A549 (cell line): ENCODE results near the gene CNTN2. TPM values are rescaled to one million over a fixed set of nuclear protein-coding genes. Genes with fewer than 3 reads are reported as not detected.

ENCODE experiments used
- ATAC-seq, 2 experiments: fragments of 200-7000 bp in 1 of 2; fragments of >200 bp in 1 of 2; cut with Nextera tagmentation in 1 of 2; cut with Tn5 transposase in 1 of 2; 3 replicates each; pipeline versions ENCODE4 v1.8.0 to v1.9.1; 2018 to 2020; ENCODE audit warnings: mild to moderate bottlenecking in 1 of 2, moderate library complexity in 1 of 2
- CTCF ChIA-PET: fragments of 300-600 bp; sonication (Branson Sonifier 250); formaldehyde crosslinking; extraction: SDS; loops from one replicate; lab custom pipeline; 2021; ENCODE audit warnings: antibody characterized with exemption, inconsistent platforms; lab: Yijun Ruan, JAX
- POLR2A ChIA-PET: fragments of 350-600 bp; formaldehyde crosslinking; extraction: SDS; loops from one replicate; lab custom pipeline; 2021; ENCODE audit warnings: antibody characterized with exemption, inconsistent platforms; lab: Yijun Ruan, JAX
- DNase-seq, 2 experiments: peaks; one replicate each; pipeline versions ENCODE4 v3.0.0 to v3.0.0-alpha.2; 2011 to 2016; ENCODE audit warnings: low read depth in 1 of 2, low spot score in 1 of 2
- FAIRE-seq: peaks from 2 replicates; lab custom pipeline; 2011; peaks lifted over from hg19 to GRCh38; lab: Jason Lieb, UNC
- H3K27ac ChIP-seq, 2 experiments: fragments of >200 bp; sonication (Bioruptor Twin); formaldehyde crosslinking; 3 replicates each; pipeline ENCODE4 v1.5.1; 2016 to 2017
- H3K4me1 ChIP-seq: fragments of >200 bp; sonication (Bioruptor Twin); formaldehyde crosslinking; 3 replicates; pipeline ENCODE4 v1.6.1; 2016
- H3K4me2 ChIP-seq: fragments of >200 bp; sonication (Bioruptor Twin); formaldehyde crosslinking; 3 replicates; pipeline ENCODE4 v1.6.1; 2016
- H3K4me3 ChIP-seq: fragments of >200 bp; sonication (Bioruptor Twin); formaldehyde crosslinking; 3 replicates; pipeline ENCODE4 v1.5.1; 2016
- H3K9me3 ChIP-seq: fragments of >200 bp; sonication (Bioruptor Twin); formaldehyde crosslinking; 3 replicates; pipeline ENCODE4 v1.6.1; 2016
- BCL3 ChIP-seq: fragments of >200 bp; sonication (Bioruptor Twin); formaldehyde crosslinking; IDR thresholded peaks from 3 replicates; pipeline ENCODE4 v1.6.1; 2016
- CBX2 ChIP-seq: fragments of 200-600 bp; sonication (generic); IDR thresholded peaks from 2 replicates; pipeline ENCODE4 v1.6.1; 2016; ENCODE audit warnings: low read depth, mild to moderate bottlenecking, borderline replicate concordance
- CEBPB ChIP-seq, 2 experiments: fragments of >200 bp in 1 of 2; sonication (Bioruptor Twin) in 1 of 2; formaldehyde crosslinking in 1 of 2; IDR thresholded peaks; 2 replicates each; pipeline ENCODE4 v1.6.1; 2012 to 2016
- CHD2 ChIP-seq: fragments of 150-350 bp; IDR thresholded peaks from 2 replicates; pipeline ENCODE4 v1.6.1; 2014; ENCODE audit warnings: low read length; ENCODE audit not compliant: partially characterized antibody
- CTCF ChIP-seq: fragments of >200 bp; sonication (Bioruptor Twin); formaldehyde crosslinking; IDR thresholded peaks from 3 replicates; pipeline ENCODE4 v1.5.1; 2016
- E2F6 ChIP-seq: IDR thresholded peaks from 2 replicates; pipeline ENCODE4 v1.6.1; 2012; ENCODE audit warnings: low read depth, borderline replicate concordance
- ESRRA ChIP-seq: fragments of 150-350 bp; IDR thresholded peaks from 2 replicates; pipeline ENCODE4 v1.6.1; 2014; ENCODE audit warnings: mild to moderate bottlenecking, low read length, borderline replicate concordance
- HOXB5 ChIP-seq: fragments of 250-450 bp; sonication (Bioruptor Pico); IDR thresholded peaks from 2 replicates; pipeline ENCODE4 v1.5.0; 2020; ENCODE audit warnings: mild to moderate bottlenecking, moderate library complexity
- JUN ChIP-seq, 2 experiments: fragments of >200 bp; sonication (Bioruptor Twin); formaldehyde crosslinking; IDR thresholded peaks; 2 replicates in 1 of 2; 3 replicates in 1 of 2; pipeline ENCODE4 v1.6.1; 2016 to 2017
- KDM1A ChIP-seq: fragments of 200-600 bp; sonication (generic); IDR thresholded peaks from 2 replicates; pipeline ENCODE4 v1.6.1; 2016; ENCODE audit warnings: low read depth, mild to moderate bottlenecking
- KDM5A ChIP-seq: fragments of 200-600 bp; sonication (generic); IDR thresholded peaks from 2 replicates; pipeline ENCODE4 v1.6.1; 2016; ENCODE audit warnings: antibody characterized with exemption, mild to moderate bottlenecking
- MAFK ChIP-seq: fragments of 450-650 bp; IDR thresholded peaks from 2 replicates; pipeline ENCODE4 v1.6.1; 2014; ENCODE audit not compliant: partially characterized antibody
- MAX ChIP-seq: IDR thresholded peaks from 2 replicates; pipeline ENCODE4 v1.6.1; 2012
- MAZ ChIP-seq: fragments of 150-350 bp; IDR thresholded peaks from 2 replicates; pipeline ENCODE4 v1.6.1; 2014; ENCODE audit warnings: antibody characterized with exemption, low read depth, low read length, borderline replicate concordance
- MYC ChIP-seq: IDR thresholded peaks from 2 replicates; pipeline ENCODE4 v1.6.1; 2012; ENCODE audit warnings: mild to moderate bottlenecking, inconsistent platforms, low read length, improper control_type of control experiment, borderline replicate concordance
- NPAS2 ChIP-seq: fragments of 250-450 bp; sonication (Bioruptor Pico); IDR thresholded peaks from 2 replicates; pipeline ENCODE4 v1.8.0; 2022; ENCODE audit warnings: mild to moderate bottlenecking, moderate library complexity, borderline replicate concordance
- PBX3 ChIP-seq: IDR thresholded peaks from 2 replicates; pipeline ENCODE4 v1.6.1; 2012
- PHF8 ChIP-seq: fragments of 200-600 bp; sonication (generic); IDR thresholded peaks from 2 replicates; pipeline ENCODE4 v1.6.1; 2016; ENCODE audit warnings: low read depth, mild to moderate bottlenecking, antibody characterized with exemption, moderate library complexity, borderline replicate concordance
- POLR2AphosphoS2 ChIP-seq: conservative IDR thresholded peaks from 2 replicates; pipeline ENCODE4 v1.6.1; 2012; ENCODE audit warnings: low read length, improper control_type of control experiment, inconsistent platforms
- RAD21 ChIP-seq, 2 experiments: fragments of >200 bp in 1 of 2; sonication (Bioruptor Twin) in 1 of 2; formaldehyde crosslinking in 1 of 2; IDR thresholded peaks in 1 of 2; conservative IDR thresholded peaks in 1 of 2; 2 replicates in 1 of 2; 3 replicates in 1 of 2; pipeline ENCODE4 v1.6.1; 2012 to 2018; ENCODE audit warnings: inconsistent platforms in 1 of 2
- RARB ChIP-seq: fragments of 250-450 bp; sonication (Bioruptor Pico); IDR thresholded peaks from 2 replicates; pipeline ENCODE4 v1.8.0; 2021; ENCODE audit warnings: mild to moderate bottlenecking, moderate library complexity
- REST ChIP-seq: fragments of 200-600 bp; sonication (generic); IDR thresholded peaks from 2 replicates; pipeline ENCODE4 v1.6.1; 2016; ENCODE audit warnings: antibody characterized with exemption, mild to moderate bottlenecking, moderate library complexity
- SMC3 ChIP-seq: fragments of >200 bp; sonication (Bioruptor Twin); formaldehyde crosslinking; IDR thresholded peaks from 3 replicates; pipeline ENCODE4 v1.6.1; 2018; ENCODE audit warnings: inconsistent platforms
- SREBF2 ChIP-seq: fragments of 450-650 bp; IDR thresholded peaks from 2 replicates; pipeline ENCODE4 v1.6.1; 2014; ENCODE audit warnings: mild to moderate bottlenecking, moderate library complexity
- TFCP2L1 ChIP-seq: fragments of 250-450 bp; sonication (Bioruptor Pico); IDR thresholded peaks from 2 replicates; pipeline ENCODE4 v1.5.0; 2021; ENCODE audit warnings: mild to moderate bottlenecking
- TP53 ChIP-seq: fragments of 250-450 bp; sonication (Bioruptor Pico); IDR thresholded peaks from 2 replicates; pipeline ENCODE4 v1.5.0; 2021; ENCODE audit warnings: mild to moderate bottlenecking, moderate library complexity
- ZFP36 ChIP-seq: fragments of 450-650 bp; IDR thresholded peaks from 2 replicates; pipeline ENCODE4 v1.6.1; 2014; ENCODE audit warnings: borderline replicate concordance; ENCODE audit not compliant: partially characterized antibody
- ZSCAN20 ChIP-seq: fragments of 250-450 bp; sonication (Bioruptor Pico); IDR thresholded peaks from 2 replicates; pipeline ENCODE4 v1.8.0; 2022; ENCODE audit warnings: mild to moderate bottlenecking, moderate library complexity
- WGBS: methylation state at CpG from one replicate; pipeline ENCODE4 v1.1.6; 2017; ENCODE audit errors: missing lambda C conversion rate; 5-methylcytosine and 5-hydroxymethylcytosine counted together
- polyA plus RNA-seq, 4 experiments: library from polyadenylated mRNA; depleted of rRNA in 3 of 4; stranded (reverse); fragments of >200 nt; fragmentation: RNase III in 1 of 4; extraction: RNeasy Plus Mini Kit Qiagen cat#74134 plus additional on column Dnase treatment in 1 of 4; gene quantifications; 2 replicates in 3 of 4; 3 replicates in 1 of 4; pipeline ENCODE4 v1.2.3, GENCODE V29; 2011 to 2017

CNTN2 gene
- polyA plus RNA-seq, 2 of the 4 experiments (the other 2 are of a cell fraction): not detected

GRCh38 chr1:205061227-205061626, 18.2 kb downstream of the CNTN2 start:
- Histone ChIP-seq H3K9me3 (no peaks in the 10 kb centered on the region), H3K4me2 (no peak overlapping the region), H3K27ac (no peak overlapping the region)
- ATAC-seq (peak; percentile 14 to 59; a peak in 3 of 6 replicates), FAIRE-seq (no peak)
- 68% methylated on average over 11 of the region's 14 CpGs for WGBS
- CTCF ChIA-PET: interaction anchor here (0.6 to 6.0 kb wide), 72 partner anchors 9 to 504 kb away, joined by 3 to 152 read pairs (median 4); partner anchors contain the start of genes CNTN2 and TMEM81
- TF ChIP-seq ESRRA: no peak
- TF ChIP-seq RARB (CRISPR knock-in tag): no peak
- TF ChIP-seq PHF8: no peak
- TF ChIP-seq CTCF: no peak
- TF ChIP-seq, all 56 proteins: peak for 0
- Histone ChIP-seq H3K4me1 (no peaks in the 10 kb centered on the region), H3K4me3 (no peak overlapping the region)
- DNase-seq: no peak
- POLR2A ChIA-PET: no interaction called here

- Histone ChIP-seq H3K4me1 (no peaks in the 10 kb centered on the region), H3K9me3 (no peaks in the 10 kb centered on the region), H3K4me2 (no peak overlapping the region), H3K27ac (no peak overlapping the region), H3K4me3 (no peak overlapping the region)
- DNase-seq: peak; percentile 62 to 78
- peak; percentile 53 to 86; a peak in 4 of 6 replicates for ATAC-seq
- no peak for FAIRE-seq
- POLR2A ChIA-PET: interaction anchor here (0.8 kb wide), 1 partner anchor 17 kb away, joined by 3 read pairs; no protein-coding TSS in a partner anchor
- WGBS: 42% methylated on average over 13 of the region's 13 CpGs
- CTCF ChIA-PET: interaction anchor here (0.6 to 6.0 kb wide), 78 partner anchors 9 to 504 kb away, joined by 3 to 152 read pairs (median 4); partner anchors contain the start of genes CNTN2, TMCC2 and TMEM81
- TF ChIP-seq POLR2AphosphoS2 (no peak), KDM1A (no peak), ZFP36 (no peak), CEBPB (IDR thresholded peaks at IDR 0.05) (no peak), HOXB5 (CRISPR knock-in tag) (no peak), MAX (no peak), MAFK (no peak), TFCP2L1 (no peak), RAD21 (conservative IDR thresholded peaks at IDR 0.05 in 1 of 2, IDR thresholded peaks at IDR 0.05 in 1 of 2) (peak; percentile 80 to 89), KDM5A (no peak), PHF8 (no peak), MYC (no peak), SMC3 (peak; percentile 91), SREBF2 (no peak), PBX3 (no peak), MAZ (peak; percentile 81; the same call in 1 of the 2 replicates), REST (no peak), BCL3 (no peak), NPAS2 (CRISPR knock-in tag) (no peak), CBX2 (no peak), TP53 (CRISPR knock-in tag) (no peak), E2F6 (no peak), ZSCAN20 (CRISPR knock-in tag) (no peak), CHD2 (no peak), JUN (IDR thresholded peaks at IDR 0.05) (no peak)
Observed at GRCh38 chr1:205061665-205062069, 18.7 kb downstream of the CNTN2 start.
